Measurements from ENCODE around the gene TAF6L.
"Not testable (repeated sequence)": the region's sequence is repeated elsewhere in the genome, so short reads cannot be mapped to it uniquely, and the experiment has no call there.

The TAF6L gene

GRCh38 chr11:62757846-62758788 is 13.1 kb upstream of the TAF6L start:
- no peak for DNase-seq

DNA sequence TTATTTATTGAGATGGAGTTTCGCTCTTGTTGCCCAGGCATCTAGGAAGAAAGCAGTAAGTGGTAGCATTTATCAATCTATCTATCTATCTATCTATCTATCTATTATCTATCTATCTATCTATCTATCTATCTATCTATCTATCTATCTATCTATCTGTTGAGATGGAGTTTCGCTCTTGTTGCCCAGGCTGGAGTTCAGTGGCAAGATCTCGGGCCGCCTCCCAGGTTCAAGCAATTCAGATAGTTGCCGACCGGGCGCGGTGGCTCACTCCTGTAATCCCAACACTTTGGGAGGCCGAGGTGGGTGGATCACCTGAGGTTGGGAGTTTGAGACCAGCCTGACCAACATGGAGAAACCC is 10.3 kb upstream of the TAF6L start:
- not testable (repeated sequence) for DNase-seq

- DNase-seq = no peak
Observed at GRCh38 chr11:62770778-62771143, 435 bp upstream of the TAF6L start.

- DNase-seq = no peak
Observed at GRCh38 chr11:62774407-62774806, 3.2 kb downstream of the TAF6L start.

- no peak for DNase-seq
Observed at GRCh38 chr11:62775646-62776045, 4.5 kb downstream of the TAF6L start.

DNA sequence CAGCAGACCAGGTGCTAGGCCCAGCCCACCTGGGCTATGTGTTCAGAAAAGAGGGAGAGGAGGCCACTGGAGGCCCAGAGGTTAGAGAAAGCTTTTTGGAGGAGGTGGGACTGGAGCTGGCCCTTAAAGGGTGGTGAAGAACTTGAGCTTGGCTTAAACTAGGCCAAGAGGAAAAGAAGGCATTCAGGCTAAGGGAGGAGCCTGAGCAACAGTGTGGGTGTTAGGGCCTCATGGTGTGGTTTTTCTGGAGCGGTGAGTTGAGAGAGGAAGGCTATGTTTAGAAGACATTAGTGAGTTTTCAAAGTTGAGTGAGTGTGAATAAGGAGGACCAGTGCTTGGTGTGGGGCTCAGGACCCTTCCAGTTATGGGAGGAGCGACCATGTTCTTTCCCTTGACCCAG is 6.2 kb downstream of the TAF6L start:
- DNase-seq = peak; percentile 22

GRCh38 chr11:62778441-62778840 is 7.2 kb downstream of the TAF6L start:
- DNase-seq = no peak

GRCh38 chr11:62782753-62783152 is 11.6 kb downstream of the TAF6L start:
- DNase-seq = no peak

- peak; percentile 87 for DNase-seq
Observed at GRCh38 chr11:62786318-62787004, 15.3 kb downstream of the TAF6L start.

DNA sequence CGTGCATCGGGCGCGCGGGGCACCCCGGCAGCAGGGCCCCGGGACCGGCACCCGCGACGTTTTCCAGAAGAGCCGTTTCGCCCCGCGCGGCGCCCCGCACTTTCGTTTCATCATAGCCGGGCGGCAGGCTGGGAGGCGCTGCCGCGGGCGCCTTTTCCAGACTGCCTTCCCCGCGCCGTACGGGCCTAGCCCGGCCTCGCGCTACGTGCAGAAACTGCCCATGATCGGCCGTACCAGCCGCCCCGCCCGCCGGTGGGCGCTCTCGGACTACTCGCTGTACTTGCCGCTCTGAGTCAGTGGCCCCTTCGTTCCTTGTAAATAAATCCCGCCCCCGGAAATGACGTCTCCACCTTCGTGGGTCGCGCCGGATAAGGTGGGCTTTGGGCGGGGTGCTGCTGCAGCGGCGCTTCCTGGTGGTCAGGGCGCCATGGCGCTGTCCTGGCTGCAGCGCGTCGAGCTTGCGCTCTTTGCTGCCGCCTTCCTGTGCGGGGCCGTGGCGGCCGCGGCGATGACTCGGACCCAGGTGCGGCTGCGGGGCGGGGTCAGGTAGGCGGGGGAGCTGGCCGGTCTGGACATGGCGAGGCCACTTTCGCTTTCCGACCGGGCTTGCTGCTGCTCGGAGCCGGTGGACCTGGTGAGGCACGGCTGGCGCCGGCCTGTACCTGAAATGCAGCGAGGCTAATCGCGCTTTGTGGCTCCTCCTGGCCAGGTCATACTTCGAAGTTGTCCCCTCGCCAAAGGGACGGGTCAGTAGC is 16.0 kb downstream of the TAF6L start, which contains the start of gene TMEM179B:
TMEM179B (plus strand) TSS at position 398 of the 755 bp plus-strand sequence; CDS start at position 428, 30 bp downstream.
- DNase-seq = peak; percentile 100

DNA sequence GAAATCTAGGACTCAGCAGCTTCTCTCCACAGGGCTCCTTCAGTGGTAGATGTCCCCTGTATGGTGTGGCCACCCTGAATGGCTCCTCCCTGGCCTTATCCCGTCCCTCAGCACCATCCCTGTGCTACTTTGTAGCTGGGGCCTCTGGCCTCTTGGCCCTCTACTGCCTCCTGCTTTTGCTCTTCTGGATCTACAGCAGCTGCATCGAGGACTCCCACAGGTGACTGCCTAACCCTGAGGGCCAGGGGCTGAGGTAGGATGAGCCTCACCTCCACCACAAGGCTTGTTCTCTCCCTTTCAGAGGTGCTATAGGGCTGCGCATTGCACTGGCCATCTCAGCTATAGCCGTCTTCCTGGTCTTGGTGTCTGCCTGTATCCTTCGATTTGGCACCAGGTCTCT is 17.8 kb downstream of the TAF6L start:
- DNase-seq = no peak

GRCh38 chr11:62789576-62789975 is 18.4 kb downstream of the TAF6L start:
- no peak for DNase-seq

GRCh38 chr11:62791501-62792201 is 20.5 kb downstream of the TAF6L start, which contains the start of gene TMEM223:
TSS of gene TMEM223 (minus strand) at chr11:62792006. CDS start at chr11:62791994, 12 bp downstream.
- DNase-seq = peak; percentile 77

DNA sequence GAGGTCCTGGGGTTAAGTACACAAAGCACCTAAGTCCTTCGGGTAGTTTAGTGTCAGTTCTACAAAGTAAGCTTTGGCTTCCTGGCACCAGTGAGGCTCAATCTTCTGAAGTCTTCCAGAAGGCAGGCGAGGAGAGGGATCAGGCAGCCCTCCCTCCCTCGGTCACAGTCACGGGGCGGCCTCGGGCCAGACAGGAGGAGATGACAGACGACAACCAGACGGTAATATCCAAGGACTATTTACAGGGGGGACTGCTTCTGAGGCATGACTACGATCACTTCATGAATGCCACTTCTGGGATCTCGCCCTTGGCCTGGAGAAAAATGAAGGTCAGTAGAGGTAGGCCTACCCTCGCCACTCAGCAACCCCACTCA is 21.0 kb downstream of the TAF6L start:
- DNase-seq = no peak

GRCh38 chr11:62794201-62794775 is 23.1 kb downstream of the TAF6L start:
- no peak for DNase-seq

DNA sequence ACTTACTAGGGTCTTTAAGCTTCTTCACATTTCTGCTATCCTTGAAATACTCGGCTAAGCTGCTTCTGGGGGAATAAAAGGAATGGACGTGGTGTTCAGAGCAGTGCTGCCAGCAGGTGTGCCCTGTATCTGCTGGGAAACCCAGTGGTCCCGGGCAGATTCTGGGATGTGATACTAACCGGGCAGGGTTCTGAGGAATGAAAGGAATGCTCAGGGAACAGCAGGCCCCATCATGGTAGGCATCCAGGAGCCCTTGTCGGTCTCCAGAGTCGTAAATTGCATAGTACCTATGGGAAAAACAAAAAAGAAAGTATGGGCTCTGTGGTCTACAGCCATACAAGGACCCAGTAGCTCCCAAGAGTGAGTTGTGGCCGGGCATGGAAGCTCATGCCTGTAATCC is 25.1 kb downstream of the TAF6L start:
- DNase-seq = no peak

DNA sequence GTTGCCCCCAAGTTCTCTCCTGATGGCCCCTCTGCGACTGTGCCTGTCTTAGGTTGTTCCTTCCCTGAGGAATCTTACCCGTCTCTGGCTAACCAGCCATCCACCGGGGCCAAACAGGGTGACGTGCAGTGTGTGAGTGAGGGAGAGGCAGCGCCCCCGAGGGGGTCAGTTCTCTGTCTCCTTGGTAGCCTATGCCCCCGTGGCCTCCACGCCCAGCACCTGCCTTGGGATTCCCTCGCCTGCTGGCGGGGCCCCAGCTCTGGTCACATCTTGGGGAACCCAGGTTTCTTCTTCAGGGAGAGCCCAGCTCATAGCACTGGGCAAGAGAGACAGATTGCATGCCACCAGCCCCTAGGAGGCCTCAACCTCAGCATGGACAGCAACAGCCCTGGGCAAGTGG is 28.3 kb downstream of the TAF6L start:
- no peak for DNase-seq

DNA sequence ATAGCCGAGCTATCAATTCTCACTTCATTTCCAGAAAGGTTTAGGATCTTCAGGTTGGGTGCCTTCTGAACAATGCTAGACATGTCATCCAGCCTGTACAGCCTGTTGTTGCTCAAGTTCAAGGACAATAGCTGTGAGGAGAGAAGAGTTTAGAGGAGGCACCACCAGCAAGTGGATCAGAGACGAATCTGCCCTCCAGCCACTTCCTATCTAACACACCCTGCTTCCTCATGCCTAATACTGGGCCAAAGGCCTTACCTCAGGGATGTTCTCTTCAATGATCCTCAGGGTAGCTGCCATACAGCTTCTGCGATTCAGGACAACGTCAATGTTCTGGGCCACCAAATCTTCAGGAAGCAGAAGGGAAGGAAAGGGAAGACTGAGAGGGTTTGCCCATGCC is 29.9 kb downstream of the TAF6L start:
- DNase-seq = no peak

- peak; percentile 68 for DNase-seq
Observed at GRCh38 chr11:62804310-62805075, 33.3 kb downstream of the TAF6L start.

GRCh38 chr11:62805076-62805892 is 34.1 kb downstream of the TAF6L start, which contains the start of gene NXF1:
TSS of gene NXF1 (minus strand) at chr11:62805440. CDS start at chr11:62805356, 84 bp downstream.
- peak; percentile 95 for DNase-seq
